Endodermal cell (in vitro differentiated cells): Measurements from ENCODE around the gene CDH23. TPM values are rescaled to one million over a fixed set of nuclear protein-coding genes. Genes with fewer than 3 reads are reported as not detected.

Source experiments
- DNase-seq: peaks from one replicate; pipeline ENCODE4 v3.0.0-alpha.2; 2017
- H3K27ac ChIP-seq: 2 replicates; pipeline ENCODE4 v1.5.1; 2013; ENCODE audit warnings: mild to moderate bottlenecking, low read depth, low read length, moderate library complexity
- H3K27me3 ChIP-seq: 2 replicates; pipeline ENCODE4 v1.6.1; 2013; ENCODE audit warnings: mild to moderate bottlenecking, low read length, moderate library complexity; ENCODE audit not compliant: insufficient read depth, control insufficient read depth, poor library complexity, severe bottlenecking
- H3K36me3 ChIP-seq: 2 replicates; pipeline ENCODE4 v1.7.0; 2013; ENCODE audit warnings: mild to moderate bottlenecking, low read length, moderate library complexity; ENCODE audit not compliant: control insufficient read depth, insufficient read depth
- H3K4me1 ChIP-seq: one replicate; pipeline ENCODE4 v1.7.0; 2013; ENCODE audit warnings: low read length; ENCODE audit not compliant: control insufficient read depth, insufficient read depth
- H3K4me3 ChIP-seq: 2 replicates; pipeline ENCODE4 v1.5.1; 2013; ENCODE audit warnings: mild to moderate bottlenecking, low read length, moderate library complexity
- H3K9ac ChIP-seq: 2 replicates; pipeline ENCODE4 v1.6.1; 2013; ENCODE audit warnings: mild to moderate bottlenecking, low read length, moderate library complexity; ENCODE audit not compliant: poor library complexity, severe bottlenecking; ENCODE audit errors: extremely low read depth
- H3K9me3 ChIP-seq: 2 replicates; pipeline ENCODE4 v1.6.1; 2013; ENCODE audit warnings: mild to moderate bottlenecking, low read length, moderate library complexity; ENCODE audit not compliant: control insufficient read depth
- H3K27ac Mint-ChIP-seq: 2 replicates; pipeline ENCODE4 v1.8.0; 2020; ENCODE audit warnings: mixed read lengths
- H3K27me3 Mint-ChIP-seq: 2 replicates; pipeline ENCODE4 v1.8.0; 2021; ENCODE audit warnings: mild to moderate bottlenecking, mixed read lengths; ENCODE audit not compliant: insufficient read depth
- H3K36me3 Mint-ChIP-seq: 2 replicates; pipeline ENCODE4 v1.8.0; 2020; ENCODE audit warnings: low read depth, mixed read lengths
- H3K4me1 Mint-ChIP-seq: 2 replicates; pipeline ENCODE4 v1.8.0; 2020; ENCODE audit warnings: mixed read lengths
- H3K4me3 Mint-ChIP-seq: 2 replicates; pipeline ENCODE4 v1.8.0; 2020; ENCODE audit warnings: mild to moderate bottlenecking, moderate library complexity, mixed read lengths
- H3K9me3 Mint-ChIP-seq: 2 replicates; pipeline ENCODE4 v1.8.0; 2020; ENCODE audit warnings: mild to moderate bottlenecking, mixed read lengths
- WGBS, 2 experiments: methylation state at CpG; one replicate each; pipeline versions ENCODE4 v1.1.5 to v1.1.7; 2013; ENCODE audit warnings: missing lambda C conversion rate in 2 of 2, mixed read lengths in 1 of 2; ENCODE audit not compliant: insufficient coverage in 1 of 2, insufficient read length in 1 of 2; 5-methylcytosine and 5-hydroxymethylcytosine counted together
- total RNA-seq, 2 donors: library from RNA; stranded (reverse); fragmentation: NEBNext Ultra II Directional in 1 of 2; extraction: Animal tissue kit (Norgen Biotek cat#: 25700) in 1 of 2; gene quantifications; 2 replicates in 1 of 2; 3 replicates in 1 of 2; pipeline ENCODE4 v1.2.1, GENCODE V29; 2021
- TF ChIP-seq, protein P1 (sequence below): fragments of 200-600 bp; sonication (generic); conservative IDR thresholded peaks from 2 replicates; pipeline ENCODE4 v1.5.0; 2021; ENCODE audit warnings: antibody characterized with exemption, mild to moderate bottlenecking

Gene CDH23
- total RNA-seq, 2 donors from 2014 or later, result 2.1 to 4.2 TPM

DNA sequence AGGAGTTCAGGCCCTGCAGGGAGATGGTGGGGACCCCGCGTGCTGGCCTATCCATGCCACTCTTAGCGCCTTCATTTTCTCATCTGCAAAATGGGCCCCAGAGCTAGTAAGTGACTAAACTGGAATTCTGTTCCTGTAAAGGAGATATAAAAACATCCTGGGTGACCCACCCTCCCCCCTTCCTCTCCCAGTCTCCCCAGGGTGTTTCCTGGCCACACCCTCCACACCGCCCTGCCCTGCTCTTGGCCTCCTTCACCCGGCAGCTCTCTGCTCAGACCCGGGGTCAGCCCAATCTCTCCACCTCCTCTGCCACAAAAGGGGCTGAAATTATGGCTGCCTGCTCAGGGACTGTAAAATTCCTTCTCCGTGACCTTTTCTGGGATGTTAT is 252.2 kb downstream of the CDH23 start:
- Histone ChIP-seq H3K4me3 (no peak overlapping the region), H3K4me1 (peaks cover 23% of the 10 kb centered on the region), H3K36me3 (no peaks in the 10 kb centered on the region), H3K27ac (no peak overlapping the region), H3K27me3 (no peaks in the 10 kb centered on the region), H3K9ac (no peak overlapping the region), H3K9me3 (no peaks in the 10 kb centered on the region)
- H3K4me3 Mint-ChIP-seq, result no peak overlapping the region
- 88 to 100% methylated on average over 1 to 7 of the region's 7 CpGs for WGBS, 2 experiments
- peaks cover 36% of the 10 kb centered on the region for H3K4me1 Mint-ChIP-seq
- no peaks in the 10 kb centered on the region for H3K36me3 Mint-ChIP-seq
- peaks cover 5% of the 10 kb centered on the region for H3K27me3 Mint-ChIP-seq
- H3K9me3 Mint-ChIP-seq, result no peaks in the 10 kb centered on the region
- DNase-seq, result no peak
- TF ChIP-seq, protein P1, sequence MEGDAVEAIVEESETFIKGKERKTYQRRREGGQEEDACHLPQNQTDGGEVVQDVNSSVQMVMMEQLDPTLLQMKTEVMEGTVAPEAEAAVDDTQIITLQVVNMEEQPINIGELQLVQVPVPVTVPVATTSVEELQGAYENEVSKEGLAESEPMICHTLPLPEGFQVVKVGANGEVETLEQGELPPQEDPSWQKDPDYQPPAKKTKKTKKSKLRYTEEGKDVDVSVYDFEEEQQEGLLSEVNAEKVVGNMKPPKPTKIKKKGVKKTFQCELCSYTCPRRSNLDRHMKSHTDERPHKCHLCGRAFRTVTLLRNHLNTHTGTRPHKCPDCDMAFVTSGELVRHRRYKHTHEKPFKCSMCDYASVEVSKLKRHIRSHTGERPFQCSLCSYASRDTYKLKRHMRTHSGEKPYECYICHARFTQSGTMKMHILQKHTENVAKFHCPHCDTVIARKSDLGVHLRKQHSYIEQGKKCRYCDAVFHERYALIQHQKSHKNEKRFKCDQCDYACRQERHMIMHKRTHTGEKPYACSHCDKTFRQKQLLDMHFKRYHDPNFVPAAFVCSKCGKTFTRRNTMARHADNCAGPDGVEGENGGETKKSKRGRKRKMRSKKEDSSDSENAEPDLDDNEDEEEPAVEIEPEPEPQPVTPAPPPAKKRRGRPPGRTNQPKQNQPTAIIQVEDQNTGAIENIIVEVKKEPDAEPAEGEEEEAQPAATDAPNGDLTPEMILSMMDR, result no peak
- no peak overlapping the region for H3K27ac Mint-ChIP-seq

- Mint-ChIP-seq H3K36me3 (no peaks in the 10 kb centered on the region), H3K4me3 (no peak overlapping the region), H3K9me3 (no peaks in the 10 kb centered on the region), H3K27me3 (peaks cover 5% of the 10 kb centered on the region), H3K4me1 (peaks cover 42% of the 10 kb centered on the region), H3K27ac (no peak overlapping the region)
- H3K4me3 ChIP-seq, result no peak overlapping the region
- H3K36me3 ChIP-seq, result no peaks in the 10 kb centered on the region
- TF ChIP-seq, protein P1, result no peak
- no peaks in the 10 kb centered on the region for H3K27me3 ChIP-seq
- no peaks in the 10 kb centered on the region for H3K9me3 ChIP-seq
- no peak for DNase-seq
- H3K4me1 ChIP-seq, result peaks cover 27% of the 10 kb centered on the region
- 82 to 86% methylated on average over 3 to 4 of the region's 4 CpGs for WGBS, 2 experiments
- no peak overlapping the region for H3K27ac ChIP-seq
- H3K9ac ChIP-seq, result no peak overlapping the region
These were observed 252.9 kb downstream of the CDH23 start for GRCh38 chr10:71649631-71650030.

- Mint-ChIP-seq H3K9me3 (no peaks in the 10 kb centered on the region), H3K27ac (peak overlapping the region; percentile 26), H3K36me3 (no peaks in the 10 kb centered on the region), H3K27me3 (peaks cover 5% of the 10 kb centered on the region), H3K4me1 (peaks cover 48% of the 10 kb centered on the region), H3K4me3 (no peak overlapping the region)
- H3K27me3 ChIP-seq, result no peaks in the 10 kb centered on the region
- no peak for DNase-seq
- H3K4me3 ChIP-seq, result no peak overlapping the region
- H3K4me1 ChIP-seq, result peaks cover 28% of the 10 kb centered on the region
- TF ChIP-seq, protein P1, result no peak
- H3K9ac ChIP-seq, result no peak overlapping the region
- H3K9me3 ChIP-seq, result no peaks in the 10 kb centered on the region
- 95 to 96% methylated on average over 7 of the region's 7 CpGs for WGBS, 2 experiments
- no peaks in the 10 kb centered on the region for H3K36me3 ChIP-seq
- H3K27ac ChIP-seq, result no peak overlapping the region
These were observed 253.7 kb downstream of the CDH23 start for GRCh38 chr10:71650397-71650796.
